Stimulated activated CD8-positive, alpha-beta memory T cell treated with anti-CD3 and anti-CD28 coated beads, Interleukin-4, amount 100 ng/mL, for 1 hour (primary cell): Measurements from ENCODE around the gene SUCNR1.
"Not testable (repeated sequence)": the region's sequence is repeated elsewhere in the genome, so short reads cannot be mapped to it uniquely, and the experiment has no call there.

ENCODE experiments used
- DNase-seq, 2 donors: peaks; one replicate each; pipeline ENCODE4 v3.0.0-alpha.2; 2020; ENCODE audit warnings: low read depth in 2 of 2, low spot score in 1 of 2

The SUCNR1 gene

GRCh38 chr3:151871639-151872468, 1.6 kb upstream of the SUCNR1 start:
- no peak for DNase-seq

- DNase-seq: not testable (repeated sequence)
These were observed 636 bp downstream of the SUCNR1 start for GRCh38 chr3:151874079-151874478.

- DNase-seq: no peak
These were observed 2.3 kb downstream of the SUCNR1 start for GRCh38 chr3:151875759-151876158.

- no peak for DNase-seq
These were observed 3.8 kb downstream of the SUCNR1 start for GRCh38 chr3:151877269-151877668.

- DNase-seq: no peak
These were observed 5.0 kb downstream of the SUCNR1 start for GRCh38 chr3:151878465-151878864.

- no peak for DNase-seq
These were observed 5.6 kb downstream of the SUCNR1 start for GRCh38 chr3:151879037-151879436.

GRCh38 chr3:151879679-151880415, 6.4 kb downstream of the SUCNR1 start:
- no peak for DNase-seq

- DNase-seq: no peak
These were observed 6.9 kb downstream of the SUCNR1 start for GRCh38 chr3:151880416-151880690.

GRCh38 chr3:151881137-151881536, 7.7 kb downstream of the SUCNR1 start:
- DNase-seq: no peak

GRCh38 chr3:151885397-151885796, 12.0 kb downstream of the SUCNR1 start:
- DNase-seq: not testable (repeated sequence)

- not testable (repeated sequence) for DNase-seq
These were observed 14.2 kb downstream of the SUCNR1 start for GRCh38 chr3:151887450-151888211.

GRCh38 chr3:151890721-151891141, 17.3 kb downstream of the SUCNR1 start:
- DNase-seq: no peak

- DNase-seq: no peak
These were observed 18.3 kb downstream of the SUCNR1 start for GRCh38 chr3:151891721-151892120.

GRCh38 chr3:151894219-151894618, 20.8 kb downstream of the SUCNR1 start:
- no peak for DNase-seq

GRCh38 chr3:151895478-151896241, 22.2 kb downstream of the SUCNR1 start:
- no peak for DNase-seq

- no peak for DNase-seq
These were observed 23.0 kb downstream of the SUCNR1 start for GRCh38 chr3:151896246-151897012.

GRCh38 chr3:151898121-151898520, 24.7 kb downstream of the SUCNR1 start:
- DNase-seq: not testable (repeated sequence)

- DNase-seq: not testable (repeated sequence)
These were observed 25.3 kb downstream of the SUCNR1 start for GRCh38 chr3:151898564-151899261.

- no peak for DNase-seq
These were observed 26.6 kb downstream of the SUCNR1 start for GRCh38 chr3:151899996-151900395.

- DNase-seq: no peak
These were observed 27.0 kb downstream of the SUCNR1 start for GRCh38 chr3:151900460-151900859.
